HCT116 (cell line): ENCODE results near the gene CFDP1. TPM values are rescaled to one million over a fixed set of nuclear protein-coding genes. Genes with fewer than 3 reads are reported as not detected.

Experiments used
- ATAC-seq: fragments of 200-7000 bp; cut with Tn5 transposase; 2 replicates; pipeline ENCODE4 v1.9.1; 2020; ENCODE audit warnings: mild to moderate bottlenecking, moderate library complexity
- BruUV-seq: library from RNA; stranded (reverse); fragments of 400-500 nt; replicated peaks from 2 replicates; lab custom pipeline; 2021; lab: Mats Ljungman, UMichigan
- CTCF ChIA-PET: fragments of 300-600 bp; sonication (Branson Sonifier 250); formaldehyde crosslinking; loops from one replicate; lab custom pipeline; 2021; ENCODE audit warnings: antibody characterized with exemption; lab: Charles Lee
- POLR2A ChIA-PET: fragments of 300-600, 350-600 bp; sonication (Branson Sonifier 250); formaldehyde crosslinking; loops from one replicate; lab custom pipeline; 2021; ENCODE audit warnings: antibody characterized with exemption; lab: Charles Lee
- RAD21 ChIA-PET, 2 experiments: fragments of 300-600 bp; sonication (Branson Sonifier 250); formaldehyde crosslinking; loops; one replicate each; lab custom pipeline; 2023; ENCODE audit warnings: low total read pairs in 2 of 2; ENCODE audit not compliant: uncharacterized antibody in 2 of 2, unreplicated experiment in 2 of 2, low non-redundant PET in 1 of 2; lab: Charles Lee
- DNase-seq: peaks from one replicate; pipeline ENCODE4 v3.0.0-alpha.2; 2010; ENCODE audit warnings: low read depth, low spot score
- H2AFZ ChIP-seq: fragments of 200-600 bp; shearing (Covaris generic), sonication (generic); 2 replicates; pipeline ENCODE4 v1.6.1; 2017; ENCODE audit warnings: low read depth, mixed run types, mixed read lengths, antibody characterized with exemption, low read length; ENCODE audit not compliant: poor library complexity, severe bottlenecking
- H3K27ac ChIP-seq: 2 replicates; pipeline ENCODE4 v1.5.1; 2012; ENCODE audit warnings: low read depth, low read length
- H3K27me3 ChIP-seq: fragments of 200-600 bp; sonication (generic); 2 replicates; pipeline ENCODE4 v1.6.1; 2016; ENCODE audit warnings: mixed run types, low read length, mixed read lengths; ENCODE audit not compliant: insufficient read depth
- H3K36me3 ChIP-seq, 2 experiments: fragments of 200-500 bp in 1 of 2; fragments of 200-600 bp in 1 of 2; sonication (Bioruptor generic) in 1 of 2; sonication (generic) in 1 of 2; 2 replicates each; pipeline versions ENCODE4 v1.5.1 to v1.6.1; 2014 to 2016; ENCODE audit warnings: low read length in 2 of 2, inconsistent platforms in 1 of 2, mixed read lengths in 1 of 2, mixed run types in 1 of 2; ENCODE audit not compliant: insufficient read depth in 2 of 2, control insufficient read depth in 1 of 2
- H3K4me1 ChIP-seq, 2 experiments: fragments of 200-600 bp in 1 of 2; sonication (generic) in 1 of 2; 2 replicates each; pipeline versions ENCODE4 v1.5.1 to v1.6.1; 2012 to 2017; ENCODE audit warnings: low read length in 2 of 2, inconsistent platforms in 1 of 2, mild to moderate bottlenecking in 1 of 2, mixed read lengths in 1 of 2, mixed run types in 1 of 2, moderate library complexity in 1 of 2; ENCODE audit not compliant: insufficient read depth in 2 of 2, control insufficient read depth in 1 of 2
- H3K4me2 ChIP-seq: fragments of 200-600 bp; sonication (generic); 2 replicates; pipeline ENCODE4 v1.6.1; 2017; ENCODE audit warnings: mixed run types, low read length, mixed read lengths
- H3K4me3 ChIP-seq, 2 experiments: fragments of 200-600 bp in 1 of 2; sonication (generic) in 1 of 2; replicated peaks in 1 of 2; 2 replicates each; pipeline ENCODE4 v1.5.1; 2011 to 2016; ENCODE audit warnings: low read length in 2 of 2, control low read depth in 1 of 2, low read depth in 1 of 2, mild to moderate bottlenecking in 1 of 2, mixed read lengths in 1 of 2, mixed run types in 1 of 2
- H3K79me2 ChIP-seq: fragments of 200-600 bp; sonication (generic); 2 replicates; pipeline ENCODE4 v1.6.1; 2017; ENCODE audit warnings: mild to moderate bottlenecking, mixed run types, low read length, moderate library complexity, mixed read lengths; ENCODE audit not compliant: insufficient read depth
- H3K9ac ChIP-seq: fragments of 200-600 bp; sonication (generic); 2 replicates; pipeline ENCODE4 v1.6.1; 2016; ENCODE audit warnings: low read length, mixed read lengths
- H3K9me2 ChIP-seq: fragments of 200-600 bp; sonication (generic), shearing (Covaris generic); 2 replicates; pipeline ENCODE4 v1.6.1; 2017; ENCODE audit warnings: mixed run types, mild to moderate bottlenecking, moderate library complexity; ENCODE audit not compliant: insufficient read depth
- H3K9me3 ChIP-seq, 2 experiments: fragments of 200-500 bp in 1 of 2; fragments of 200-600 bp in 1 of 2; sonication (Bioruptor generic) in 1 of 2; sonication (generic) in 1 of 2; 2 replicates each; pipeline ENCODE4 v1.6.1; 2014 to 2017; ENCODE audit warnings: low read length in 2 of 2, mixed read lengths in 2 of 2, inconsistent platforms in 1 of 2, low read depth in 1 of 2, mild to moderate bottlenecking in 1 of 2, mixed run types in 1 of 2, moderate library complexity in 1 of 2; ENCODE audit not compliant: control insufficient read depth in 1 of 2, insufficient read depth in 1 of 2
- H4K20me1 ChIP-seq: fragments of 200-600 bp; sonication (generic), shearing (Covaris generic); 2 replicates; pipeline ENCODE4 v1.6.1; 2017; ENCODE audit warnings: mixed run types, mild to moderate bottlenecking, moderate library complexity; ENCODE audit not compliant: insufficient read depth
- ATF3 ChIP-seq: IDR thresholded peaks from 2 replicates; pipeline ENCODE4 v1.6.1; 2012
- CBX3 ChIP-seq: IDR thresholded peaks from 2 replicates; pipeline ENCODE4 v1.6.1; 2012; ENCODE audit warnings: low read depth
- EGR1 ChIP-seq: IDR thresholded peaks from 2 replicates; pipeline ENCODE4 v1.6.1; 2012; ENCODE audit warnings: low read depth
- ELF1 ChIP-seq: IDR thresholded peaks from 2 replicates; pipeline ENCODE4 v1.6.1; 2012; ENCODE audit warnings: low read depth, borderline replicate concordance
- EZH2phosphoT487 ChIP-seq: fragments of 200-600 bp; IDR thresholded peaks from 2 replicates; pipeline ENCODE4 v1.6.1; 2018; ENCODE audit warnings: antibody characterized with exemption, borderline replicate concordance
- FOSL1 ChIP-seq: IDR thresholded peaks from 2 replicates; pipeline ENCODE4 v1.6.1; 2012; ENCODE audit warnings: low read depth
- MAX ChIP-seq: IDR thresholded peaks from 2 replicates; pipeline ENCODE4 v1.6.1; 2012
- POLR2A ChIP-seq: IDR thresholded peaks from 2 replicates; pipeline ENCODE4 v1.7.0; 2011; ENCODE audit warnings: borderline replicate concordance; ENCODE audit not compliant: insufficient read depth, insufficient read length; ENCODE audit errors: extremely low read depth
- RAD21 ChIP-seq: IDR thresholded peaks from 2 replicates; pipeline ENCODE4 v1.6.1; 2012; ENCODE audit warnings: low read depth, mild to moderate bottlenecking
- REST ChIP-seq: IDR thresholded peaks from 2 replicates; pipeline ENCODE4 v1.6.1; 2012; ENCODE audit warnings: low read depth
- SIN3A ChIP-seq: IDR thresholded peaks from 2 replicates; pipeline ENCODE4 v1.6.1; 2012; ENCODE audit warnings: low read depth
- SP1 ChIP-seq: IDR thresholded peaks from 2 replicates; pipeline ENCODE4 v1.6.1; 2012; ENCODE audit warnings: low read depth
- SRF ChIP-seq: IDR thresholded peaks from 2 replicates; pipeline ENCODE4 v1.6.1; 2012; ENCODE audit warnings: low read depth
- TCF7L2 ChIP-seq: IDR thresholded peaks from 2 replicates; pipeline ENCODE4 v1.7.0; 2011; ENCODE audit warnings: borderline replicate concordance, inconsistent platforms; ENCODE audit not compliant: insufficient read depth, insufficient read length; ENCODE audit errors: extremely low read depth
- ZBTB33 ChIP-seq: IDR thresholded peaks from 2 replicates; pipeline ENCODE4 v1.6.1; 2011; ENCODE audit warnings: mild to moderate bottlenecking, low read length, moderate library complexity; ENCODE audit not compliant: insufficient replicate concordance; ENCODE audit errors: extremely low read depth
- ZFX ChIP-seq: fragments of 450-650 bp; IDR thresholded peaks from 2 replicates; pipeline ENCODE4 v1.6.1; 2017
- ZNF274 ChIP-seq: fragments of 200-500 bp; sonication (Bioruptor generic); IDR thresholded peaks from 2 replicates; pipeline ENCODE4 v1.6.1; 2014; ENCODE audit warnings: mild to moderate bottlenecking, low read depth, low read length, inconsistent platforms
- intact Hi-C: fragments of 100-400 bp; cut with micrococcal nuclease; formaldehyde crosslinking; loops from 2 replicates; pipeline ENCODE4 v1.10.0; 2022
- total RNA-seq: library from RNA; stranded (reverse); gene quantifications from one replicate; pipeline ENCODE4 v1.2.1, GENCODE V29; 2021; ENCODE audit not compliant: unreplicated experiment

Gene CFDP1
- total RNA-seq, 1 experiment from 2014 or later = 45.3 TPM

- intact Hi-C loops = no loop called here
- Histone ChIP-seq H3K4me2 (no peak overlapping the region), H3K9ac (no peak overlapping the region), H4K20me1 (no peaks in the 10 kb centered on the region)
- RAD21 ChIA-PET = no interaction called here
- no peak for TF ChIP-seq EZH2phosphoT487
- TF ChIP-seq EGR1 = no peak
- no peak for TF ChIP-seq SP1
- no peak for TF ChIP-seq ZFX
- TF ChIP-seq ZNF274 = no peak
- no peak for TF ChIP-seq ELF1
- TF ChIP-seq FOSL1 = no peak
- no peak for TF ChIP-seq RAD21
- no peak for TF ChIP-seq REST
- TF ChIP-seq ATF3 = no peak
- no peak for TF ChIP-seq SRF
- TF ChIP-seq ZBTB33 = no peak
- no peak for TF ChIP-seq TCF7L2
- TF ChIP-seq SIN3A = no peak
- no peak for TF ChIP-seq MAX
- no peak for TF ChIP-seq CBX3
- TF ChIP-seq POLR2A = no peak
- TF ChIP-seq, all 23 proteins: peak for 0
- peaks cover under 1 to 12% of the 10 kb centered on the region in 2 experiments; a peak in 2 of 4 replicates for H3K4me1 ChIP-seq
- no peaks in the 10 kb centered on the region for H3K27me3 ChIP-seq
- no peak overlapping the region for H3K27ac ChIP-seq
- ChIA-PET CTCF (no interaction called here), POLR2A (no interaction called here)
- DNase-seq (no peak), ATAC-seq (no peak)
- H2AFZ ChIP-seq = no peak overlapping the region
- no peaks in the 10 kb centered on the region for H3K9me2 ChIP-seq
- no peaks in the 10 kb centered on the region for H3K9me3 ChIP-seq
- H3K79me2 ChIP-seq = 0 out of 2 replicates have a peak, but pooled peaks cover under 1% of the 10 kb centered on the region
- no TSS peak for BruUV-seq
- H3K4me3 ChIP-seq = no peak overlapping the region
- peaks cover 0 to 3% of the 10 kb centered on the region in 2 experiments; a peak in 1 of 4 replicates for H3K36me3 ChIP-seq
Measured at GRCh38 chr16:75379911-75380847, 53.1 kb downstream of the CFDP1 start.
